ENCODE measurements around the gene PMIS2. TPM values are rescaled to one million over a fixed set of nuclear protein-coding genes. Genes with fewer than 3 reads are reported as not detected.

PMIS2 gene
- total RNA-seq = not detected
- long read RNA-seq = 0 reads

- Histone ChIP-seq H3K27ac (no peak within 1 kb of the TSS), H3K4me1 (no peaks in the 10 kb centered on the region), H3K4me3 (no peak within 1 kb of the TSS), H3K9me3 (no peaks in the 10 kb centered on the region), H3K36me3 (no peaks in the 10 kb centered on the region), H3K27me3 (no peaks in the 10 kb centered on the region)
- no peak for DNase-seq
- 30% methylated on average over 5 of the region's 16 CpGs for WGBS (ENCODE audit: insufficient coverage, low coverage, low lambda C conversion rate, missing lambda C conversion rate)
- TF ChIP-seq CTCF (IDR thresholded peaks at IDR 0.05) (no peak), POLR2A (IDR thresholded peaks at IDR 0.05) (no peak)
- intact Hi-C loops (cut with DNase I) = no loop called here
- no peak for ATAC-seq
These were observed at the start of gene PMIS2 for GRCh38 chr19:35585848-35586247. Gene PMIS2 (plus strand): TSS chr19:35586173. CDS start chr19:35586260, 87 bp downstream.

DNA sequence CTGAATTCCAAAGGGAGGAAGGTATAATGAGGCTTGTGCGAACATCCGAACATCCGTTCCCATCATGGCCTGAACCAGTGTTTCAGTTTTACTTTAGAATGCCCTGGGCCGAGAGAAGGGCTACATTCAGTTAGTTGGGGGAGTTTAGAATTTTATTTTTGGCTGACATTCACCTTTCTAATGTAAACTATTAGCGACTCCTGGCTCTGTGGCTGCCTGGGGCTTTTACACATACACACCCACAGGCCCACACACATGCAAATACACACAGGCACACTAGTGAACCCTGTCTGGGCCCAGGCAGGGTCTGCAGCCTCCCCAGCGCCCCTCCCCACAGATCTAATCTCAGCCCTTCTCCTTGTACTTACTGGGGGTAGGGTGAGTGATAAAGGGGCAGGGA lies 46.7 kb upstream of the PMIS2 start:
- no peak overlapping the region for H3K27ac ChIP-seq
- DNase-seq (no peak), ATAC-seq (no peak)
- H3K4me1 ChIP-seq = no peaks in the 10 kb centered on the region
- H3K9me3 ChIP-seq = no peaks in the 10 kb centered on the region
- no peak for TF ChIP-seq POLR2A (IDR thresholded peaks at IDR 0.05)
- no peak for TF ChIP-seq CTCF (IDR thresholded peaks at IDR 0.05)
- no peaks in the 10 kb centered on the region for H3K27me3 ChIP-seq
- no peaks in the 10 kb centered on the region for H3K36me3 ChIP-seq
- H3K4me3 ChIP-seq = no peak overlapping the region
- intact Hi-C loops (cut with DNase I) = no loop called here
- 66% methylated on average over 6 of the region's 6 CpGs for WGBS (ENCODE audit: insufficient coverage, low coverage, low lambda C conversion rate, missing lambda C conversion rate)

- Histone ChIP-seq H3K27me3 (no peaks in the 10 kb centered on the region), H3K9me3 (no peaks in the 10 kb centered on the region), H3K4me1 (no peaks in the 10 kb centered on the region), H3K4me3 (no peak overlapping the region), H3K27ac (no peak overlapping the region), H3K36me3 (no peaks in the 10 kb centered on the region)
- no peak for ATAC-seq
- no peak for DNase-seq
- 64% methylated on average over 6 of the region's 12 CpGs for WGBS (ENCODE audit: insufficient coverage, low coverage, low lambda C conversion rate, missing lambda C conversion rate)
- intact Hi-C loops (cut with DNase I) = no loop called here
- TF ChIP-seq POLR2A (IDR thresholded peaks at IDR 0.05) = no peak
- no peak for TF ChIP-seq CTCF (IDR thresholded peaks at IDR 0.05)
These were observed 46.1 kb upstream of the PMIS2 start for GRCh38 chr19:35539850-35540249.

- H3K27ac ChIP-seq = no peak overlapping the region
- intact Hi-C loops (cut with DNase I) = no loop called here
- no peaks in the 10 kb centered on the region for H3K9me3 ChIP-seq
- H3K36me3 ChIP-seq = no peaks in the 10 kb centered on the region
- TF ChIP-seq CTCF (IDR thresholded peaks at IDR 0.05) = no peak
- TF ChIP-seq POLR2A (IDR thresholded peaks at IDR 0.05) = no peak
- WGBS (ENCODE audit: insufficient coverage, low coverage, low lambda C conversion rate, missing lambda C conversion rate) = 70% methylated on average over 5 of the region's 7 CpGs
- no peaks in the 10 kb centered on the region for H3K4me1 ChIP-seq
- ATAC-seq (no peak), DNase-seq (no peak)
- H3K4me3 ChIP-seq = no peak overlapping the region
- H3K27me3 ChIP-seq = no peaks in the 10 kb centered on the region
These were observed 45.5 kb upstream of the PMIS2 start for GRCh38 chr19:35540356-35540927.

GRCh38 chr19:35542209-35542608 lies 43.8 kb upstream of the PMIS2 start:
- H3K36me3 ChIP-seq = no peaks in the 10 kb centered on the region
- no peaks in the 10 kb centered on the region for H3K27me3 ChIP-seq
- no peak overlapping the region for H3K27ac ChIP-seq
- intact Hi-C loops (cut with DNase I) = no loop called here
- TF ChIP-seq POLR2A (IDR thresholded peaks at IDR 0.05) (no peak), CTCF (IDR thresholded peaks at IDR 0.05) (no peak)
- ATAC-seq = no peak
- H3K4me3 ChIP-seq = no peak overlapping the region
- H3K4me1 ChIP-seq = peaks cover 0 to 9% (median 4%) of the 10 kb centered on the region in 4 donors
- WGBS (ENCODE audit: insufficient coverage, low coverage, low lambda C conversion rate, missing lambda C conversion rate) = 100% methylated on average over 3 of the region's 11 CpGs
- DNase-seq = no peak
- H3K9me3 ChIP-seq = no peaks in the 10 kb centered on the region
